ENCODE measurements around the gene ATP10A.

- TF ChIP-seq POLR2AphosphoS5 (IDR thresholded peaks at IDR 0.05; ENCODE audit: borderline replicate concordance, low read depth, low read length), result no peak
- TF ChIP-seq EZH2 (IDR thresholded peaks at IDR 0.05), result no peak
Measured at GRCh38 chr15:25687276-25687675, 175.9 kb downstream of the ATP10A start.
